ENCODE results near the gene NCAPH2.

DNA sequence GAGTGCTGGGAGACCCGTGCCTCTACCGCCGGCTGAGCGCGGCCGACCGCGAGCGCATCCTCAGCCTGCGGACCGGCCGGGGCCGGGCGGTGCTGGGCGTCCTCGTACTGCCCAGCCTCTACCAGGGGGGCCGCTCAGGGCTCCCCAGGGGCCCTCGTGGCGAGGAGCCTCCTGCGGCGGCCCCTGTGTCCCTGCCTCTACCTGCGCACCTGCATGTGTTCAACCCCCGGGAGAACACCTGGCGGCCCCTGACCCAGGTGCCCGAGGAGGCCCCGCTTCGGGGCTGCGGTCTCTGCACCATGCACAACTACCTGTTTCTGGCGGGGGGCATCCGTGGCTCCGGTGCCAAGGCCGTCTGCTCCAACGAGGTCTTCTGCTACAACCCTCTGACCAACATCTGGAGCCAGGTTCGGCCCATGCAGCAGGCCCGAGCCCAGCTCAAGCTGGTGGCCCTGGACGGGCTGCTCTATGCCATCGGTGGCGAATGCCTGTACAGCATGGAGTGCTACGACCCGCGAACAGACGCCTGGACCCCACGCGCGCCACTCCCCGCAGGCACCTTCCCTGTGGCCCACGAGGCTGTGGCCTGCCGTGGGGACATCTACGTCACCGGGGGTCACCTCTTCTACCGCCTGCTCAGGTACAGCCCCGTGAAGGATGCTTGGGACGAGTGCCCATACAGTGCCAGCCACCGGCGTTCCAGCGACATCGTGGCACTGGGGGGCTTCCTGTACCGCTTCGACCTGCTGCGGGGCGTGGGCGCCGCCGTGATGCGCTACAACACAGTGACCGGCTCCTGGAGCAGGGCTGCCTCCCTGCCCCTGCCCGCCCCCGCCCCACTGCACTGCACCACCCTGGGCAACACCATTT is 41.1 kb downstream of the NCAPH2 start:
- no peak for TF ChIP-seq CTCF (IDR thresholded peaks at IDR 0.05; ENCODE audit: low read depth, low read length)
- TF ChIP-seq EZH2phosphoT487 (IDR thresholded peaks at IDR 0.05; ENCODE audit: low read depth) = no peak
